IPS-18a (cell line): ENCODE measurements around the gene LPCAT3.

ENCODE experiments used
- H3K27ac ChIP-seq: one replicate; pipeline ENCODE4 v1.5.1; 2013; ENCODE audit warnings: low read length
- H3K27me3 ChIP-seq: one replicate; pipeline ENCODE4 v1.6.1; 2013; ENCODE audit warnings: mild to moderate bottlenecking, low read length; ENCODE audit not compliant: control insufficient read depth, insufficient read depth
- H3K36me3 ChIP-seq: one replicate; pipeline ENCODE4 v1.6.1; 2013; ENCODE audit warnings: low read depth, low read length; ENCODE audit not compliant: control insufficient read depth
- H3K4me1 ChIP-seq: one replicate; pipeline ENCODE4 v1.6.1; 2013; ENCODE audit warnings: low read depth, low read length; ENCODE audit not compliant: control insufficient read depth
- H3K4me3 ChIP-seq: one replicate; pipeline ENCODE4 v1.5.1; 2013; ENCODE audit warnings: low read length
- H3K9ac ChIP-seq: one replicate; pipeline ENCODE4 v1.6.1; 2013; ENCODE audit warnings: mild to moderate bottlenecking, low read length, moderate library complexity
- H3K9me3 ChIP-seq: one replicate; pipeline ENCODE4 v1.6.1; 2013; ENCODE audit warnings: low read depth, low read length; ENCODE audit not compliant: control insufficient read depth

Gene LPCAT3

GRCh38 chr12:6928703-6929407 lies 89.4 kb downstream of the LPCAT3 start:
- no peaks in the 10 kb centered on the region for H3K9me3 ChIP-seq
- H3K4me3 ChIP-seq = peak overlapping the region; percentile 95
- H3K27ac ChIP-seq = no peak overlapping the region
- H3K4me1 ChIP-seq = peaks cover 41% of the 10 kb centered on the region
- H3K9ac ChIP-seq = peak overlapping the region; percentile 78
- H3K27me3 ChIP-seq = no peaks in the 10 kb centered on the region
- peaks cover 15% of the 10 kb centered on the region for H3K36me3 ChIP-seq

- Histone ChIP-seq H3K27ac (no peak overlapping the region), H3K36me3 (peaks cover 8% of the 10 kb centered on the region), H3K27me3 (no peaks in the 10 kb centered on the region), H3K4me3 (peak overlapping the region; percentile 95), H3K4me1 (peaks cover 41% of the 10 kb centered on the region), H3K9me3 (no peaks in the 10 kb centered on the region), H3K9ac (peak overlapping the region; percentile 78)
Measured at GRCh38 chr12:6928022-6928702, 90.1 kb downstream of the LPCAT3 start.

DNA sequence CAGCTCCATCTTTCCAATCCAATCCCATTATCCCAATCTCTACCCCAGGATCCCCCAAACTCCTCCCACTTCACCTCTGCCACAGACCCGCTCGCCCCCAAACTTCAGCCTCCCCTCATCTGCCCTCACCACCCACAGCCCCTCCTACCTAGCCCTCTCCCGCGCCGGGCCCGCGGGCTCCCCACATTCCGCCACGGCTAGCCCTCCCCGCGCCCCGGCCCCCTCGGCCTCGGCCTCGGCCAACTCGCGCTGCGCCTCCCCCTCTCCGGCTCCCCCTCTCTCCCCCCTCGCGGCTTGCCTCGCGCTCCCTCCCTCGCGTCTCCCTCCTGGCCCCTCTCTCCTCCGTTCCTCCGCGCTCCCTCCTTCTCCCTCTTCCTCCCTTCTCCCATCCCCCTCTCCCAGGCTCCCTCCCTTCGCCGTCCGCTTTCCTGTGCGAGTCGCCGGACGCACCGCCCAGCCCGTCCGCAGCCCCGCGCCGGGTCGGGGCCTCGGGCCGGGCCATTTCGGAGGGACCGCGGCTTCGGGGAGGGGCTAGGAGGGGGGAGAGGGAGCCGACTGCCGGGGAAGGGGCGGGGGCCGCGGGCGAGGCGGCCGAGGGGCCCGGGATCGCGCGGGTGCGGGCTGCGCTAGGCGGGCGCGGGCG lies 90.8 kb downstream of the LPCAT3 start, which contains the start of gene ATN1:
ATN1 (plus strand) TSS at position 581 of the 643 bp plus-strand sequence. CDS start 6,043 bp downstream, outside the sequence.
- H3K9ac ChIP-seq = peak within 1 kb of the TSS; percentile 78
- H3K4me1 ChIP-seq = peaks cover 41% of the 10 kb centered on the region
- H3K9me3 ChIP-seq = no peaks in the 10 kb centered on the region
- H3K4me3 ChIP-seq = peak within 1 kb of the TSS; percentile 95
- peaks cover 8% of the 10 kb centered on the region for H3K36me3 ChIP-seq
- no peaks in the 10 kb centered on the region for H3K27me3 ChIP-seq
- H3K27ac ChIP-seq = peak within 1 kb of the TSS; percentile 15
